ENCODE results near the gene C10orf53. TPM values are rescaled to one million over a fixed set of nuclear protein-coding genes. Genes with fewer than 3 reads are reported as not detected.

C10orf53 gene
- total and polyA plus RNA-seq, 2 of the 4 experiments (the other 2 are of a cell fraction) = not detected

DNA sequence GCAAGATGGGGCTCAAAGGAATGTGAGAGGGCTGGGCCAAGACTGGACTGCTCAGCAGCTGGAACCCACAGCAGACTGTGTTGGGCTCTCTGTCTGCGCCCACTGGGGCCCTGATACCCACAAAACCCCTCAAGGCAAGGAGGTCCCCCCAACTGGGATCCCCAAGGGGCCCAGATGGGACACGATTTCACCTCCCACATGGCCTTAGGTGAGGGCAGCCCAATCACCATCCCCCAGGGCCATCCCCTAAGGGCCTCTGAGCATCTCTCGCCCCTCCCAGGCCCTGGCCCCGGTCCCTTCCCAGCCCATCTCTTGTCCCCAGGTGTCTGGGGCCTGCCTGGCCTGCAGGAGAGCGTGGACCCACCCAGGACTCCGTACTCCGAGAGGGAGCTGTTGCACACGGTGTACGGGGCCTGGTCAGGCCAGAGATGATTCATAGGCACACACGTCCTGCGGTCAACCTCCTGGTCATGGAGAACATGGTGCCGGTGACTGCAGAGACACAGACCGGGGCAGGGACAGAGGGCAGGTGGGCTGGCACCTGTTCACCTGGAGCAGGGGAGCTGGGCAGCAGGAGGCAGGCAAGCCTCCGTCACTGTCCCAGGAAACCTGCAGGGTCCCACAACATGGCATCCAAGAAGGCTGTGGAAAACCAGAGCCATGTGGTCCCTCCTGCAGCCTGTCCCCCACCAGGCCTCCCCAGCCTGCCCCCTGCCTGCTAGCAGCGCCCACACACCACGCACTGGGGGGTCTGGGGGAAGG, 61.1 kb downstream of the C10orf53 start:
- Histone ChIP-seq H3K23ac (ENCODE audit: low read depth, low read length) (no peak overlapping the region), H4K91ac (ENCODE audit: insufficient read depth, low read depth, low read length) (no peak overlapping the region), H3K36me3 (ENCODE audit: control insufficient read depth, insufficient read depth, low read length) (no peaks in the 10 kb centered on the region), H3K9me3 (ENCODE audit: control insufficient read depth, insufficient read depth, low read length) (no peaks in the 10 kb centered on the region), H3K4me3 (ENCODE audit: insufficient read depth, low read depth, low read length) (no peak overlapping the region), H3K27ac (ENCODE audit: insufficient read depth, low read length) (no peak overlapping the region), H4K20me1 (ENCODE audit: insufficient read depth, low read length) (no peaks in the 10 kb centered on the region), H3K9ac (ENCODE audit: low read depth, low read length) (no peak overlapping the region), H3K14ac (replicated peaks; ENCODE audit: low read depth, low read length) (no peak overlapping the region), H2BK15ac (ENCODE audit: low read depth, low read length) (no peak overlapping the region), H3K4me1 (ENCODE audit: control insufficient read depth, insufficient read depth, low read length) (no peaks in the 10 kb centered on the region), H3K27me3 (ENCODE audit: control insufficient read depth, insufficient read depth, low read length) (no peaks in the 10 kb centered on the region), H2BK20ac (ENCODE audit: low read depth, low read length) (no peak overlapping the region), H3K56ac (ENCODE audit: extremely low read depth, insufficient read depth, low read length) (no peak overlapping the region), H2AFZ (replicated peaks; ENCODE audit: low read length, poor library complexity) (no peak overlapping the region), H2AK5ac (ENCODE audit: low read depth, low read length) (no peak overlapping the region), H3K79me1 (ENCODE audit: low read depth in 1 of 2, low read length in 2 of 2) (no peaks in the 10 kb centered on the region), H4K8ac (ENCODE audit: low read depth in 2 of 2, low read length in 2 of 2) (no peak overlapping the region), H2BK5ac (ENCODE audit: low read depth, low read length, poor library complexity, severe bottlenecking) (no peak overlapping the region), H2BK120ac (ENCODE audit: low read depth, low read length) (no peak overlapping the region), H3K4ac (ENCODE audit: low read depth, low read length) (no peak overlapping the region), H3K18ac (ENCODE audit: low read depth, low read length) (no peak overlapping the region), H4K5ac (ENCODE audit: low read depth, low read length) (no peak overlapping the region), H3K4me2 (ENCODE audit: low read depth, low read length) (no peak overlapping the region), H2AK9ac (replicated peaks; ENCODE audit: low read depth, low read length, poor library complexity) (no peak overlapping the region), H3K9me1 (ENCODE audit: insufficient read depth, low read length) (no peaks in the 10 kb centered on the region; the same call in 1 of the 2 replicates)
- in situ Hi-C loops (cut with MboI; ENCODE audit: low sequenced_read_pairs) = no loop called here
- WGBS, 2 experiments (ENCODE audit: extremely low coverage in 2 of 2, insufficient read length in 1 of 2) = 84% methylated on average over 9 of the region's 16 CpGs; no CpG with 5 or more reads in 1 of the 2 experiments
- intact Hi-C loops (cut with micrococcal nuclease) = no loop called here
- dilution Hi-C loops (cut with HindIII; ENCODE audit: low sequenced_read_pairs, unreplicated experiment) = no loop called here
- DNase-seq (no peak), ATAC-seq (ENCODE audit: low read depth) (no peak; the same call in 1 of the 2 replicates)
- BruUV-seq (replicated peaks) = no TSS peak
- ChIA-PET POLR2A (ENCODE audit: unreplicated experiment) (no interaction called here), CTCF (no interaction called here)
- TF ChIP-seq POLR2A (IDR thresholded peaks at IDR 0.05; ENCODE audit: low read depth, low read length) = no peak
- TF ChIP-seq MAFK (IDR thresholded peaks at IDR 0.05; ENCODE audit: low read depth, low read length) = no peak
- TF ChIP-seq NFE2L2 (IDR thresholded peaks at IDR 0.05; ENCODE audit: low read depth, low read length) = no peak
- TF ChIP-seq BHLHE40 (IDR thresholded peaks at IDR 0.05; ENCODE audit: low read depth, low read length) = no peak
- no peak for TF ChIP-seq ELK1 (IDR thresholded peaks at IDR 0.05; ENCODE audit: borderline replicate concordance, low read depth, low read length)
- no peak for TF ChIP-seq RAD21 (IDR thresholded peaks at IDR 0.05; ENCODE audit: low read length)
- TF ChIP-seq CTCF (conservative IDR thresholded peaks at IDR 0.05; ENCODE audit: low read depth, low read length) = no peak
- no peak for TF ChIP-seq MXI1 (IDR thresholded peaks at IDR 0.05; ENCODE audit: borderline replicate concordance, low read depth, low read length)
- TF ChIP-seq FOS (IDR thresholded peaks at IDR 0.05; ENCODE audit: low read depth, low read length) = no peak

Measured in IMR-90 (cell line).